Epithelial cell of prostate (primary cell): Measurements from ENCODE around the gene TCEAL1.
A peak's percentile ranks its signal among the peaks of the same experiment; 100 is the strongest.

Experiments used
- DNase-seq: peaks from one replicate; pipeline ENCODE4 v3.0.0-alpha.2; 2011; ENCODE audit warnings: low read depth, low spot score
- H3K27ac ChIP-seq: fragments of 450-650 bp; 2 replicates; pipeline ENCODE4 v1.5.1; 2017; ENCODE audit warnings: mild to moderate bottlenecking

TCEAL1 gene

GRCh38 chrX:103674531-103675454 lies 46.0 kb downstream of the TCEAL1 start:
- no peak for DNase-seq
- H3K27ac ChIP-seq, result no peak overlapping the region

DNA sequence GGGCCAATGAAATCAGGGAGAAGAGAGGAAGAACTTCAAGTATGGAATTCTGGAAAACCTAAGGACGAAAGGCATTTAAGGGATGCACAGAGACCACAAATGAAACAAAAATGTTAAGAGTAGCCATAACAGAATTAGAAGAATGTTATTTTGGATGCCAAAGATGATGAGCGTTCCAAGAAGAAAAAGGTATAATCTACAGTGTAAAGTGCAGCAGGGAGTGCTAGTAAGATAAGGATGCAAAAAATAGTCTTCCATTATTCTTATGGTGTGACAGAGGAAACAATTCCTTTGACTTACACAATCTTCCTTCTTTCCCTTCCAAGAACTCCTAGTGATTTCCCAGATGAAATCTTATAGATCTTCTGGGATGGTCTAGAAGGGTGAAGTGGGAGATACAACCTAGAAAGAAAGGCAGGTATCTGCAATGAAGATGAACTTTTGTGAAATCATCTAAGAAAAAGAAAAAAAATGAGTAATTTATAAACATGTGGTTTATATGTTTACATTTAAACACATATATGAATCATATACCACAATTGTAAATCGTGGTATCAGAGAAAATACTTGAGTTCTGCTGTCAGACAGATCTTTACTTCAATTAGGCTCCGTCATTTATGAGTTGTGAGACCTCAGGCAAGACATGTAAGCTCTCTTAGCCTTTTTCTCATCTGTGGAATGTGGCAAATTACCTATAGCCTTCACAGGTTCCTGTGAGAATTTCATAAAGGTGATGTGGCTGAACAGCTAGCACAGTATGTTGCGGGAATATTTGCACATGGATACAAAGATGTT lies 49.6 kb downstream of the TCEAL1 start:
- DNase-seq, result no peak
- peak overlapping the region; percentile 28 for H3K27ac ChIP-seq
